Esophagus muscularis mucosa (tissue), 4 donors: ENCODE measurements around the gene HYAL4. TPM values are rescaled to one million over a fixed set of nuclear protein-coding genes. Genes with fewer than 3 reads are reported as not detected.
"Not testable (repeated sequence)": the region's sequence is repeated elsewhere in the genome, so short reads cannot be mapped to it uniquely, and the experiment has no call there.

Source experiments
- DNase-seq: peaks from one replicate; pipeline ENCODE4 v3.0.0-alpha.2; 2017; ENCODE audit errors: extremely low spot score
- H3K27ac ChIP-seq, 4 donors: fragments of 200-600 bp; sonication (generic); replicated peaks in 1 of 4; 1 replicate in 3 of 4; 2 replicates in 1 of 4; pipeline ENCODE4 v1.5.1; 2016 to 2019; ENCODE audit warnings: mild to moderate bottlenecking in 1 of 4
- H3K27me3 ChIP-seq, 4 donors: fragments of 200-600 bp; sonication (generic); one replicate each; pipeline versions ENCODE4 v1.5.1 to v1.6.0; 2016 to 2019
- H3K36me3 ChIP-seq, 4 donors: fragments of 200-600 bp; sonication (generic); one replicate each; pipeline ENCODE4 v1.5.1; 2016 to 2019
- H3K4me1 ChIP-seq, 4 donors: fragments of 200-600 bp; sonication (generic); one replicate each; pipeline ENCODE4 v1.5.1; 2016 to 2019
- H3K4me3 ChIP-seq, 4 donors: fragments of 200-600 bp; sonication (generic); 1 replicate in 2 of 4; 2 replicates in 2 of 4; pipeline ENCODE4 v1.5.1; 2016 to 2019; ENCODE audit warnings: mild to moderate bottlenecking in 4 of 4, moderate library complexity in 1 of 4
- H3K9me3 ChIP-seq, 4 donors: fragments of 200-600 bp; sonication (generic); 1 replicate in 3 of 4; 2 replicates in 1 of 4; pipeline ENCODE4 v1.5.1; 2016 to 2019
- EP300 ChIP-seq: sonication (generic); formaldehyde crosslinking; IDR thresholded peaks from one replicate; pipeline ENCODE4 v1.6.1; 2017; ENCODE audit warnings: antibody characterized with exemption
- POLR2A ChIP-seq: fragments of 450-650 bp; IDR thresholded peaks from one replicate; pipeline ENCODE4 v1.6.1; 2017; ENCODE audit warnings: antibody characterized with exemption, moderate library complexity, mild to moderate bottlenecking, low read depth
- POLR2AphosphoS5 ChIP-seq, 2 donors: sonication (generic); formaldehyde crosslinking; IDR thresholded peaks; one replicate each; pipeline ENCODE4 v1.6.1; 2017; ENCODE audit warnings: antibody characterized with exemption in 2 of 2
- WGBS: methylation state at CpG from one replicate; pipeline ENCODE4 v1.1.5; 2018; 5-methylcytosine and 5-hydroxymethylcytosine counted together
- intact Hi-C: fragments of 100-400 bp; cut with DNase I; formaldehyde crosslinking; loops from one replicate; pipeline ENCODE4 v1.15.1; 2023
- total RNA-seq, 4 donors: library from RNA; depleted of rRNA; stranded (reverse); fragments of >200 nt; gene quantifications; one replicate each; pipeline versions ENCODE4 v1.1.0 to v1.2.1, GENCODE V29; 2016
- TF ChIP-seq, protein P1 (sequence below), 3 experiments: fragments of 200-600 bp in 2 of 3; fragments of 450-650 bp in 1 of 3; sonication (generic) in 2 of 3; IDR thresholded peaks; one replicate each; pipeline ENCODE4 v1.5.1; 2017 to 2019; ENCODE audit warnings: antibody characterized with exemption in 3 of 3, mild to moderate bottlenecking in 2 of 3, moderate library complexity in 1 of 3

The HYAL4 gene
- total RNA-seq, 4 donors from 2014 or later: not detected

DNA sequence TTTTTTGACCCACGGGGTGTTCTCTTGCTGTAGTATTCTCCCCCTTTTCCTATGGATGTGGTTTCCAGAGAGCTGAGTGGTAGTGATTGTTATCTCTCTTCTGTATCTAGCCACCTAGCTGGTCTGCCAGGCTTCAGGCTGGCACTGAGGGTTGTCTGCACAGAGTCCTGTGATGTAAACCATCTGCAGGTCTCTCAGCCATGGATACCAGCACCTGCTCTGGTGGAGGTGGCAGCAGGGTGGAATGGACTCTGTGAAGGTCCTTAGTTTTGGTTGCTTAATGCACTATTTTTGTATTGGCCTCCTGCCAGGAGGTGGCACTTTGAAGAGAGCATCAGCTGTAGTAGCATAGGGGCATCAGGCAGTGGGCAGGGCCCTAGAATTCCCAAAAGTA is 851 bp downstream of the HYAL4 start:
- TF ChIP-seq POLR2A (no peak), EP300 (no peak), POLR2AphosphoS5 (IDR thresholded peaks at IDR 0.05) (no peak)
- TF ChIP-seq, protein P1, sequence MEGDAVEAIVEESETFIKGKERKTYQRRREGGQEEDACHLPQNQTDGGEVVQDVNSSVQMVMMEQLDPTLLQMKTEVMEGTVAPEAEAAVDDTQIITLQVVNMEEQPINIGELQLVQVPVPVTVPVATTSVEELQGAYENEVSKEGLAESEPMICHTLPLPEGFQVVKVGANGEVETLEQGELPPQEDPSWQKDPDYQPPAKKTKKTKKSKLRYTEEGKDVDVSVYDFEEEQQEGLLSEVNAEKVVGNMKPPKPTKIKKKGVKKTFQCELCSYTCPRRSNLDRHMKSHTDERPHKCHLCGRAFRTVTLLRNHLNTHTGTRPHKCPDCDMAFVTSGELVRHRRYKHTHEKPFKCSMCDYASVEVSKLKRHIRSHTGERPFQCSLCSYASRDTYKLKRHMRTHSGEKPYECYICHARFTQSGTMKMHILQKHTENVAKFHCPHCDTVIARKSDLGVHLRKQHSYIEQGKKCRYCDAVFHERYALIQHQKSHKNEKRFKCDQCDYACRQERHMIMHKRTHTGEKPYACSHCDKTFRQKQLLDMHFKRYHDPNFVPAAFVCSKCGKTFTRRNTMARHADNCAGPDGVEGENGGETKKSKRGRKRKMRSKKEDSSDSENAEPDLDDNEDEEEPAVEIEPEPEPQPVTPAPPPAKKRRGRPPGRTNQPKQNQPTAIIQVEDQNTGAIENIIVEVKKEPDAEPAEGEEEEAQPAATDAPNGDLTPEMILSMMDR (IDR thresholded peaks at IDR 0.05): no peak
- Histone ChIP-seq H3K27me3 (no peaks in the 10 kb centered on the region), H3K4me1 (no peaks in the 10 kb centered on the region), H3K27ac (no peak overlapping the region), H3K4me3 (no peak overlapping the region), H3K9me3 (no peaks in the 10 kb centered on the region), H3K36me3 (no peaks in the 10 kb centered on the region)
- intact Hi-C loops: no loop called here
- no peak for DNase-seq
- 62% methylated on average over 1 of the region's 1 CpG for WGBS

DNA sequence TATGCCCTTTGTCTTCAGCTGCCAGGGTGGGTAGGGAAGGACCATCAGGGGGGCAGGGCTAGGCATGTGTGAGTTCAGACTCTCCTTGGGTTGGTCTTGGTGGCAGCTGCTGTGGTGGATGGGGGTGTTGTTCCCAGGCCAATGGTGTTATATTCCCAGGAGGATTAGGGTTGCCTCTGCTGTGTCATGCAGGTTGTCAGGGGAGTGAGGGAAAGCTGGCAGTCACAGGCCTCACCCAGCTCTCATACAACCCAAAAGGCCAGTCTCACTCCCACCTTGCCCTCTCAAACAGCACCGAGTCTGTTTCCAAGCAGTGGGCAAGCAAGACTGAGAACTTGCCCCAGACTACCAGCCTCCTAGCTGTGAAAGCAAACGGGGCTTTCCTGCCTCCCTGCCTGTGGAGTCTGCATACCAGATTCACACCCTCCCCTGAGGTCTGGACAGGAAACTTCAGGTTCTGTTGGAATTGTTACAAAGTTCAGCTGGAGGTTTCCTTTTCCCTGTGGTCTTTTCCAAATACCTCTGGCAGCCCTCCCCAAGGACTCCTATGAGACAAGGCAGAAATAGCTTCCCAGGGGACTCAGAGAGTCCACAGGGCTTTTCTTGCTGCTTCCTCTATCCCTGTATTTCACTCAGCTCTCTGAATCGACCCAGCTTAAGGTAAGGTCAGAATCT is 1.4 kb downstream of the HYAL4 start:
- no peaks in the 10 kb centered on the region for H3K9me3 ChIP-seq
- no peak overlapping the region for H3K4me3 ChIP-seq
- TF ChIP-seq POLR2AphosphoS5 (IDR thresholded peaks at IDR 0.05) (no peak), EP300 (no peak), POLR2A (no peak)
- TF ChIP-seq, protein P1 (IDR thresholded peaks at IDR 0.05): no peak
- no peaks in the 10 kb centered on the region for H3K36me3 ChIP-seq
- H3K27ac ChIP-seq: no peak overlapping the region
- no peak for DNase-seq
- H3K27me3 ChIP-seq: no peaks in the 10 kb centered on the region
- H3K4me1 ChIP-seq: no peaks in the 10 kb centered on the region
- 63% methylated on average over 3 of the region's 3 CpGs for WGBS
- intact Hi-C loops: no loop called here

DNA sequence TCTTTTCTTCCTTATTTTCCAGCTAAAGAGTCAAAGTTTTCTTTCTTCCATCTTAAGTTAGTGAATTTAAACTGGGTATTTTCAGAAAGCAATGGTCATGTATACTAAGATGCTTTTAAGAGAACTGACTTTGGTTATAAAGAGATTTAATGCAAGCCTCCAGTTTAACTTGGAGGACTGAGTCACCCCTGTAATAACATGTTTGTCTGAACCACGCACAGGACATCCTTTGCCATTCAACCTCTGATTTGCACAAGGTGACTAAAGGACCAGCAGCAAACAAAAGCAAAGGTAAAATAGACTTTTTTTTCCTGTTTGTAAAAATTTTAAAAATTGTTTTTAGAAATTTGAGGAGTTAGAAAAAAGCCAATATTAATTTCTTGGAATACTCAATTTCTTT is 2.9 kb downstream of the HYAL4 start:
- Histone ChIP-seq H3K27ac (no peak overlapping the region), H3K4me1 (no peaks in the 10 kb centered on the region), H3K27me3 (no peaks in the 10 kb centered on the region), H3K9me3 (no peaks in the 10 kb centered on the region), H3K36me3 (no peaks in the 10 kb centered on the region), H3K4me3 (no peak overlapping the region)
- WGBS: 100% methylated on average over 1 of the region's 1 CpG
- DNase-seq: no peak
- intact Hi-C loops: no loop called here
- TF ChIP-seq POLR2A: no peak
- TF ChIP-seq, protein P1 (IDR thresholded peaks at IDR 0.05): no peak
- no peak for TF ChIP-seq POLR2AphosphoS5 (IDR thresholded peaks at IDR 0.05)
- TF ChIP-seq EP300: no peak

DNA sequence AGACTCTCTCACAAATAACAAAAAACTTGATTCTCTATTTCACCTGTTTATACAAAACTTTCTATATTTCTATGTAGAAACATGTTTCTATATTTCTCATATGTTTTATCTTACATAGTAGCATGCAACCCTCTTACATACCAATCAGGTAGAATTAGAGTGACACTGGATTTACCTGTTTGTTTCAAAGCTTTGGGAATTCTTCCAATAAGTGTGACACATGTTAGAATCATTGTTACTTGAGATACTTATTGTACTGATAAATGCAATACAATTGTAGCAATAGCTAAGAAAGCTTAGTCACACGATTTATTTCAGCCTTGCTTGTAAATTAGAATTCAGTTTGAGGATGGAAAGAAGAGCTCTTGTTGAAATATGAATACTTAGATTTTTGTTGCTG is 4.9 kb downstream of the HYAL4 start:
- TF ChIP-seq POLR2A (no peak), POLR2AphosphoS5 (IDR thresholded peaks at IDR 0.05) (no peak), EP300 (no peak)
- TF ChIP-seq, protein P1 (IDR thresholded peaks at IDR 0.05): no peak
- Histone ChIP-seq H3K9me3 (peaks cover 0 to under 1% (median under 1%) of the 10 kb centered on the region in 4 donors), H3K36me3 (no peaks in the 10 kb centered on the region), H3K4me1 (no peaks in the 10 kb centered on the region), H3K27ac (no peak overlapping the region), H3K27me3 (no peaks in the 10 kb centered on the region), H3K4me3 (no peak overlapping the region)
- intact Hi-C loops: no loop called here
- no peak for DNase-seq
- WGBS: 68% methylated on average over 1 of the region's 1 CpG

DNA sequence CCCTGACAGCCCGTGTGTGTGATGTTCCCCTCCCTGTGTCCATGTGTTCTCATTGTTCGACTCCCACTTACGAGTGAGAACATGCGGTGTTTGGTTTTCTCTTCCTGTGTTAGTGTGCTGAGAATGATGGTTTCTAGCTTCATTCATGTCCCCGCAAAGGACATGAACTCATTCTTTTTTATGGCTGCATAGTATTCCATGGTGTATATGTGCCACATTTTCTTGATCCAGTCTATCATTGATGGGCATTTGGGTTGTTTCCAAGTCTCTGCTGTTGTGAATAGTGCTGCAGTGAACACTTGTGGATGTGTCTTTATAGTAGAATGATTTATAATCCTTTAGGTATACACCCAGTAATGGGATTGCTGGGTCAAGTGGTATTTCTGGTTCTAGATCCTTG is 6.4 kb downstream of the HYAL4 start:
- H3K9me3 ChIP-seq, H3K27ac ChIP-seq, H3K36me3 ChIP-seq, H3K27me3 ChIP-seq, DNase-seq, intact Hi-C loops, H3K4me3 ChIP-seq, H3K4me1 ChIP-seq: not testable (repeated sequence)
- 92% methylated on average over 5 of the region's 5 CpGs for WGBS

DNA sequence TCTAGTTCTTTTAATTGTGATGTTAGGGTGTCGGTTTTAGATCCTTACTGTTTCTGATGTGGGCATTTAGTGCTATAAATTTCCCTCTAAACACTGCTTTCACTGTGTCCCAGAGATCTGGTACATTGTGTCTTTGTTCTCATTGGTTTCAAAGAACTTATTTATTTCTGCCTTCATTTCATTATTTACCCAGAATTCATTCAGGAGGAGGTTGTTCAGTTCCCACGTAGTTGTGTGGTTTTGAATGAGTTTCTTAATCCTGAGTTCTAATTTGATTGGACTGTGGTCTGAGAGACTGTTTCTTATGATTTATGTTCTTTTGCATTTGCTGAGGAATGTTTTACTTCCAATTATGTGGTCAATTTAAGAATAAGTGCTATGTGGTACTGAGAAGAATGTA is 9.3 kb downstream of the HYAL4 start:
- WGBS: 76% methylated on average over 2 of the region's 2 CpGs
- H3K27ac ChIP-seq, intact Hi-C loops, H3K36me3 ChIP-seq, H3K4me1 ChIP-seq, DNase-seq, H3K9me3 ChIP-seq, H3K27me3 ChIP-seq, H3K4me3 ChIP-seq: not testable (repeated sequence)

DNA sequence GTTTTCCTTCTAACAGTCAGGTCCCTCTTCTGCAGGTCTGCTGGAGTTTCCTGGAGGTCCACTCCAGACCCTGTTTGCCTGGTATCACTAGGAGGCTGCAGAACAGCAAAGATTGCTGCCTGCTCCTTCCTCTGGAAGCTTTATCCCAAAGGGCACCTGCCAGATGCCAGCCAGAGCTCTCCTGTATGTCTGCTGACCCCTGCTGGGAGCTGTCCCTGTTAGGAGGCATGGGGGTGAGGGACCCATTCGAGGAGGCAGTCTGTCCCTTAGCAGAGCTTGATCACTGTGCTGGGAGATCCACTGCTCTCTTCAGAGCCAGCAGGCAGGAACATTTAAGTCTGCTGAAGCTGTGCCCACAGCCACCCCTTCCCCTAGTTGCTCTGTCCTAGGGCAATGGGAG is 11.5 kb downstream of the HYAL4 start:
- H3K9me3 ChIP-seq, H3K4me3 ChIP-seq, H3K27ac ChIP-seq, H3K27me3 ChIP-seq, intact Hi-C loops, H3K36me3 ChIP-seq, H3K4me1 ChIP-seq, DNase-seq: not testable (repeated sequence)
- 40% methylated on average over 1 of the region's 1 CpG for WGBS
